MG63 (cell line): ENCODE results near the gene SMAD7. TPM values are rescaled to one million over a fixed set of nuclear protein-coding genes. Genes with fewer than 3 reads are reported as not detected.

Experiments used
- DNase-seq: peaks from one replicate; pipeline ENCODE4 v3.0.0-alpha.2; 2020
- H3K27me3 ChIP-seq: fragments of 250-450 bp; sonication (Bioruptor Pico); 2 replicates; pipeline ENCODE4 v1.5.1; 2020; ENCODE audit warnings: mild to moderate bottlenecking, moderate library complexity
- H3K36me3 ChIP-seq: fragments of 250-450 bp; sonication (Bioruptor Pico); 2 replicates; pipeline ENCODE4 v1.5.1; 2020; ENCODE audit warnings: mild to moderate bottlenecking, moderate library complexity
- H3K4me3 ChIP-seq: fragments of 250-450 bp; sonication (Bioruptor Pico); 2 replicates; pipeline ENCODE4 v1.5.1; 2020; ENCODE audit warnings: mild to moderate bottlenecking, moderate library complexity
- H3K9me3 ChIP-seq: fragments of 250-450 bp; sonication (Bioruptor Pico); 2 replicates; pipeline ENCODE4 v1.5.1; 2020; ENCODE audit warnings: mild to moderate bottlenecking, moderate library complexity
- total RNA-seq: library from RNA; depleted of rRNA; stranded (reverse); fragments of >200 nt; shearing (Covaris generic); gene quantifications from 2 replicates; pipeline ENCODE4 v1.2.3, GENCODE V29; 2014; ENCODE audit warnings: low replicate concordance

Gene SMAD7
- total RNA-seq, 1 experiment from 2014 or later = 29.3 TPM

DNA sequence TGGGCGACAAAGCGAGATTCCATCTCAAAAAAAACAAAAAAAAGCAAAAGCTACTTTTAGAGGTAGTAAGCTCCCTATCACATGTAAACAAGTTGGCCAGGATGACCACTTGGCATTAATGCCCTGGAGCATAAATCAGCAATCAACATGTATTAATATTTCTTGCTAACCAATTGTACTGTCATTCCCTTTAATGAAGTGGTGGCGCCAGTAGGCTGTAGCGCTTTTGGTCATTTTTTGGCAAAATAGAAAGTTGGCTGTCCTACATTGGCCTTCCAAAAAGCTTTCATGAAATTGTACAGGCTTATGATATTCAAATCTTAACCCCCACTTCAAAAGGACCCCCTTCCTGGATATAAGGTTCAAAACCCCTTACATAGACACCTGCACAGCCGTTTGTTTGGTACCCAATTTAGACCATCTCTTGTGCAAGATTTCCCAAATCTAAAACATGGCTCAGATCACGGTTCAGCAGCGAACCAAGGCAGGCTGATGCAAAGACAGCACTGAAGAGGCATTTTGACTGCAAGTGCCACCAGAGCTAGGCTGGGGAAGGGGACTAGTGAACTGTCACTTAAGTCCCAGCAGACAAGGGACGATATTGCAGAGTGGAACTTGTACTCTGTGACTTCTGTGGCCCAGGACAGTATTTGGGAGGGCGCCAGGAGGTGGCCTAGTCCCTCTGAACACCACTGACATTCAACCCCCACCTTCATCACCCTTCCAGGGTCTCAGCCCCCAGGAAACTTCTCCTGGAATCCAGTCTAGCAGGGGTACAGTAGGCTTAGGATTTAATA is 31.9 kb downstream of the SMAD7 start:
- no peak for DNase-seq
- H3K27me3 ChIP-seq = no peaks in the 10 kb centered on the region
- no peaks in the 10 kb centered on the region for H3K9me3 ChIP-seq
- peaks cover 47% of the 10 kb centered on the region for H3K36me3 ChIP-seq
- H3K4me3 ChIP-seq = no peak overlapping the region

- Histone ChIP-seq H3K27me3 (no peaks in the 10 kb centered on the region), H3K9me3 (no peaks in the 10 kb centered on the region), H3K4me3 (no peak overlapping the region), H3K36me3 (peaks cover 37% of the 10 kb centered on the region)
- DNase-seq = no peak
Observed at GRCh38 chr18:48917579-48918517, 32.9 kb downstream of the SMAD7 start.

- Histone ChIP-seq H3K9me3 (no peaks in the 10 kb centered on the region), H3K36me3 (peaks cover 24% of the 10 kb centered on the region), H3K4me3 (no peak overlapping the region), H3K27me3 (no peaks in the 10 kb centered on the region)
- DNase-seq = no peak
Observed at GRCh38 chr18:48915626-48916425, 34.9 kb downstream of the SMAD7 start.

- H3K9me3 ChIP-seq = no peaks in the 10 kb centered on the region
- H3K27me3 ChIP-seq = no peaks in the 10 kb centered on the region
- no peak for DNase-seq
- no peak overlapping the region for H3K4me3 ChIP-seq
- peaks cover 15% of the 10 kb centered on the region for H3K36me3 ChIP-seq
Observed at GRCh38 chr18:48914581-48915251, 36.0 kb downstream of the SMAD7 start.

GRCh38 chr18:48913775-48914174 is 37.0 kb downstream of the SMAD7 start:
- Histone ChIP-seq H3K9me3 (no peaks in the 10 kb centered on the region), H3K4me3 (no peak overlapping the region), H3K36me3 (peaks cover 6% of the 10 kb centered on the region), H3K27me3 (no peaks in the 10 kb centered on the region)
- no peak for DNase-seq

- peaks cover under 1% of the 10 kb centered on the region for H3K36me3 ChIP-seq
- no peaks in the 10 kb centered on the region for H3K9me3 ChIP-seq
- no peaks in the 10 kb centered on the region for H3K27me3 ChIP-seq
- no peak overlapping the region for H3K4me3 ChIP-seq
- no peak for DNase-seq
Observed at GRCh38 chr18:48913201-48913600, 37.6 kb downstream of the SMAD7 start.

- H3K27me3 ChIP-seq = no peaks in the 10 kb centered on the region
- no peaks in the 10 kb centered on the region for H3K36me3 ChIP-seq
- DNase-seq = no peak
- H3K4me3 ChIP-seq = no peak overlapping the region
- no peaks in the 10 kb centered on the region for H3K9me3 ChIP-seq
Observed at GRCh38 chr18:48910972-48911545, 39.7 kb downstream of the SMAD7 start.

DNA sequence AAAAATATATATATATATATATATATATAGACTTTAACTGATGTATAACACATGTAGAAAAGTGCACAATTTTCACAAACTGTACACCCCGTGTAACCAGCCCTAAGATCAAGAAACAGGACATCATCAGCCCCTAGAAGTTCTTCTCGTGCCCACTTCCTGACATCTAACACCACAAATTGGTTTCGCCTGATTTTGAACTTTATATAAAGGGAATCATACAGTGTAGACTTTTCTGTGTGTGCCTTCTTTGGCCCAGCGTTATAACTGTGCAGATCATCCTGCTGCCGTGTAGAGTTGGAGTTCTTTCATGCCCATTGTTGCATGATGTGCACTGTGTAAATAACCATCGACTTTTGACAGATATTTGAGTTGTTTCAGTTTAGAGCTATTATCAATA is 41.0 kb downstream of the SMAD7 start:
- no peaks in the 10 kb centered on the region for H3K27me3 ChIP-seq
- no peak for DNase-seq
- no peak overlapping the region for H3K4me3 ChIP-seq
- no peaks in the 10 kb centered on the region for H3K9me3 ChIP-seq
- H3K36me3 ChIP-seq = no peaks in the 10 kb centered on the region; the same call in 1 of the 2 replicates

GRCh38 chr18:48908916-48909315 is 41.8 kb downstream of the SMAD7 start:
- DNase-seq = no peak
- no peaks in the 10 kb centered on the region for H3K27me3 ChIP-seq
- H3K9me3 ChIP-seq = no peaks in the 10 kb centered on the region

DNA sequence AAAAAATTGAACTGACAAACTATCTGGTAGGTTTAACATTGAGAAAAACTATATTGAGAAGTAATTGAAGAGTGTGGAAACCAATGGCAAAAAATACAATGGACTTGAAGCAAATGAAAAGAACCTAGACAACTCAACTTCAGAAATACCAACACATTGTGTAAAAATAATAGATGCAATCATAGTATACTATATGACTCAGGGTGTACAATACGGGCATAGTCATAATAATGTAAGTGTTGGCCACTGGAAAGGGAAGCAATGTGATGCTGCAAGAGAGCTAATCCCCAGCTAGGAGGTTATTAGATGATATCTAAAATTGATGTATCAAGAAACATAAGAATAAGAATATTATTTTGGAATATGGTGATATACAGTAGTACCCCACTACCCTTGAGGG is 45.3 kb downstream of the SMAD7 start:
- no peak for DNase-seq
- Histone ChIP-seq H3K9me3 (no peaks in the 10 kb centered on the region), H3K27me3 (no peaks in the 10 kb centered on the region), H3K4me3 (no peak overlapping the region), H3K36me3 (no peaks in the 10 kb centered on the region; the same call in 1 of the 2 replicates)

More at GRCh38 chr18:48908916-48909315, 41.8 kb downstream of the SMAD7 start:
- Histone ChIP-seq H3K36me3 (no peaks in the 10 kb centered on the region; the same call in 1 of the 2 replicates), H3K4me3 (no peak overlapping the region)

DNA sequence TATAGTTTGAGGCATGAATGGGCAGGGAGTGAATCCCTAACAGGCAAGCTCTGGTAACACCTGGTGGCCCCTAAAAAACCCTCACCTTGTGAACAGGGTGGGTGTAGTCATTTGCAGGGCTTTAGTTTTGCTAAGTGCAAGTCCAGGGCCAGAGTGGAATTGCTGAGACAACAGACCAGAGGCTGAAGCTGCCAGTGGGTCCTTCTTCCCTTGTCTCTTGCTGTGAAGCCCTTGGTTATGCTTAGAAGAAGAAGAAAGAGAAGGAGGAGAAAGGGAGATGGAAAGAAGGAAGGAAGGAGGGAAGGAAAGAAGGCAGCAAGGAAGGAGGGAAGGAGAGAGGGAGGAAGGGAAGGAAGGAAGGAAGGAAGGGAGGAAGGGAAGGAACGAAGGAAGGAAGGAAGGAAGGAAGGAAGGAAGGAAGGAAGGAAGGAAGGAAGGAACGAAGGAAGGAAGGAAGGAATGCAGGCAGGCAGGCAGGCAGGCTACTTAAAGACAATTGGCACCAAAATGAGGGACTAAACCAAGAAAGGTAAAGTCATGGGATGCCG is 45.8 kb downstream of the SMAD7 start:
- DNase-seq = no peak
- Histone ChIP-seq H3K27me3 (no peaks in the 10 kb centered on the region), H3K9me3 (no peaks in the 10 kb centered on the region), H3K4me3 (no peak overlapping the region), H3K36me3 (no peaks in the 10 kb centered on the region; the same call in 1 of the 2 replicates)

- DNase-seq = no peak
- Histone ChIP-seq H3K36me3 (no peaks in the 10 kb centered on the region; the same call in 1 of the 2 replicates), H3K27me3 (no peaks in the 10 kb centered on the region), H3K9me3 (no peaks in the 10 kb centered on the region), H3K4me3 (no peak overlapping the region)
Observed at GRCh38 chr18:48904091-48904490, 46.7 kb downstream of the SMAD7 start.

GRCh38 chr18:48902856-48903601 is 47.7 kb downstream of the SMAD7 start:
- Histone ChIP-seq H3K9me3 (no peaks in the 10 kb centered on the region), H3K36me3 (no peaks in the 10 kb centered on the region; the same call in 1 of the 2 replicates), H3K4me3 (no peak overlapping the region), H3K27me3 (no peaks in the 10 kb centered on the region)
- DNase-seq = peak; percentile 36

DNA sequence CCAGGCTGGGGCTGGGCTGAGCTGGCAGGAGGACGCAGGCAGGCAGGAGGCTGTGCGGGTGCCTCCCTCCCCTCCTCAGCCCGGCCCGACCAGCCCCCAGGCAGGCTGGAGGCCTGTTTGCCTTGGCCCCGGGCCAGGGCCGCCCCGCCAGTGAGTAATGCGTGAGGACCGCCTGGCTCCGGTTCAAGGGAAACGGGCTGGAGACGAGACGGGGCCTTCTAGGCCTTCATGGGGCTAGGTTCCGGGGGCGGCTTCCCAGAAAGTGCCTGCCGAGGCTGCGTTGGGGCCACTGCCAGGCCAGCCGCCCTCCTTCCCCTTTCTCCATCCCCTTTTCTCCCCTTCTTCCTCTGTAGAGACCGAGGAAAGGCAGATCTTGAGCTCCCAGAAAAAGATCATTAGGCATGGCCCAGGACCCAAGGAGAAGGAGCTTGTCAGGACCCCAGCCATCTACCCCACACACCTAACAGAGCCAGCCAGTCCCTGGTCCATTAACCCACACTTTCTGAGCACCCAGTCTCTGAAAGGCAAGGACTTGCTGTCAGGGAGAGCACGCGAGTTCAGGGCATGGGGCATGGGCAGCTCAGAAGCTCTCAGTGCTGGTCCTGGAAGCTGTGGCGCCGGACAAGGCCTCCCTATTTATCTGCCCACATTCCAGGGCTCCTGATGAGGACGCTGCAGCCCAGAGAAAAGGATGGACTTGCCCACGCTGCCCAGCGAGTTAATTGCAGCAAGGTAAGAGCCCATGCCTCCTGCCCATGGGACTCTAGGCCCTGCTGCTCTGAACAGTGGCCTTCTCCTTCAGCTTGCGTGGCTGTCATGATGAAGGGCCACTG is 48.5 kb downstream of the SMAD7 start:
- Histone ChIP-seq H3K4me3 (no peak overlapping the region), H3K36me3 (no peaks in the 10 kb centered on the region; the same call in 1 of the 2 replicates), H3K27me3 (no peaks in the 10 kb centered on the region), H3K9me3 (no peaks in the 10 kb centered on the region)
- peak; percentile 92 for DNase-seq
